Measurements from ENCODE around the gene CNTN1.

The CNTN1 gene

DNA sequence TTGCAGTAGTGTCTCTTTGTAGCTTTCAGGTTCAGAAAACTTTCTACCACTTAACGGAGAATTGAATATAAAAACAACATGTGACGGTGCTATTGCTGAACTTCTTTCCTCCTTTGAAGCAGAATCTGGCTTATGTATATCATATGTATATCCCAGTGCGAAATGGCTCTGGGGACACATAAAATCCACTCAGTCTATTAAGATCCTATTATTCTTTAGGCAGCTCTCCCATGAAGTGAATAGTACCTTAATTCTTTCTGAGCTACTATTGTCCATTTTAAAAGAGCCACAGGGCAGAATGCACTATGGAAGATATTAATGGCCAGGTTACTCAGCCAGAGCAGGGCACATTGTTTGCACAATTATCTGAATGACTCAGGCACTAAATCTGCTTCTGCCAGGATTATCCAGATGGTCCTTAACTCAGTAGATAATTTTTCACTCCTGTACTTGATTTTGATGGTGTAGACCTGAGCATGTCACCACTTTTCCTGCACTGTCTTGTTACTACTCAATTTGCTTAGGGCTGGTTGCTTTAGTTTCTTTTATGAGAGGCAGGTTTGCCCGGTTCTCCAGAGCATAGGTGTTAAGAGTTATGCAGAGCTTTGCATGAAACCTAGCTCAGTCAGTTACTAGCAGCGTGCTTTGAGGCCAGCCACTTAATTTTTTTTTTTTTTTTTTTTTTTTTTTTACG lies 5.5 kb downstream of the CNTN1 start:
- H3K27ac ChIP-seq = no peak overlapping the region
- TF ChIP-seq, protein P1, sequence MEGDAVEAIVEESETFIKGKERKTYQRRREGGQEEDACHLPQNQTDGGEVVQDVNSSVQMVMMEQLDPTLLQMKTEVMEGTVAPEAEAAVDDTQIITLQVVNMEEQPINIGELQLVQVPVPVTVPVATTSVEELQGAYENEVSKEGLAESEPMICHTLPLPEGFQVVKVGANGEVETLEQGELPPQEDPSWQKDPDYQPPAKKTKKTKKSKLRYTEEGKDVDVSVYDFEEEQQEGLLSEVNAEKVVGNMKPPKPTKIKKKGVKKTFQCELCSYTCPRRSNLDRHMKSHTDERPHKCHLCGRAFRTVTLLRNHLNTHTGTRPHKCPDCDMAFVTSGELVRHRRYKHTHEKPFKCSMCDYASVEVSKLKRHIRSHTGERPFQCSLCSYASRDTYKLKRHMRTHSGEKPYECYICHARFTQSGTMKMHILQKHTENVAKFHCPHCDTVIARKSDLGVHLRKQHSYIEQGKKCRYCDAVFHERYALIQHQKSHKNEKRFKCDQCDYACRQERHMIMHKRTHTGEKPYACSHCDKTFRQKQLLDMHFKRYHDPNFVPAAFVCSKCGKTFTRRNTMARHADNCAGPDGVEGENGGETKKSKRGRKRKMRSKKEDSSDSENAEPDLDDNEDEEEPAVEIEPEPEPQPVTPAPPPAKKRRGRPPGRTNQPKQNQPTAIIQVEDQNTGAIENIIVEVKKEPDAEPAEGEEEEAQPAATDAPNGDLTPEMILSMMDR (conservative IDR thresholded peaks at IDR 0.05) = no peak

DNA sequence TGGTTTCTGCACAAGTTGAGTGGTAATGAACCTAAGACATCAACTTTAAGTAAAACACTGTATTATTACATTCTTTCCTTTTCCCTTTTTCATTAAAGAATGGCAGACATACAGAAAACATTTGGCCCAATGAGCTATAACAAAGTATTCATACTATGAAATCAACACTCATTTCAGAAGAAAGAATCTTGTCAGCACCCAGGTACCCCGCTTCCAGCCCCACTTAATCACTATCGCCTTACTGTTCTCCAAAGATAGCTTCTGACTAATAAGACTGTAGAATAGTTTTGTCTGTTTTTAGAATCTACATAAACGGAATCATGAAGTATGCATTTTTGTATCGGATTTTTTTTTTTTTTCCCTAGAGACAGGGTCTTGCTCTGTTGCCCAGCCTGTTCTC lies 9.5 kb downstream of the CNTN1 start:
- TF ChIP-seq, protein P1 (conservative IDR thresholded peaks at IDR 0.05) = no peak
- H3K27ac ChIP-seq = no peak overlapping the region

DNA sequence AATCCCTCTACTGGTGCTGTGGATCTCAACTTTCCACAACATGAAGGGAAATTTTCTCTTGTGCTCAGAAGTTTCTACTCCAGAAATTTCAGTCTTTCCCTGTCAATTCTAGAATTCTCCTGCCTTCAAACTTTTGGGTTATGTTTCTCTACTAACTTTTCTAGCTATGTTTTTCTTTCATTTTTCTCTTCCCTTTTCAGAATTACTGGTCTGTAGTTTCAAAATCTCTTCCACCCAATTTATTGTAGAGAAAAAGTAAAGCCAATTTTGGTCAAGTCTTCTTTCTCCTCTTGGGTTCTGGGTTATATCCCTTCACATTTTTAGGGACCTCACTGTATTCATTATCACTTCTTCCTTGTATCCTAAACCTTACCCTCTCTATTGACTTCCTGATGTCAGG lies 18.9 kb downstream of the CNTN1 start:
- H3K27ac ChIP-seq = no peak overlapping the region
- TF ChIP-seq, protein P1 (conservative IDR thresholded peaks at IDR 0.05) = no peak

DNA sequence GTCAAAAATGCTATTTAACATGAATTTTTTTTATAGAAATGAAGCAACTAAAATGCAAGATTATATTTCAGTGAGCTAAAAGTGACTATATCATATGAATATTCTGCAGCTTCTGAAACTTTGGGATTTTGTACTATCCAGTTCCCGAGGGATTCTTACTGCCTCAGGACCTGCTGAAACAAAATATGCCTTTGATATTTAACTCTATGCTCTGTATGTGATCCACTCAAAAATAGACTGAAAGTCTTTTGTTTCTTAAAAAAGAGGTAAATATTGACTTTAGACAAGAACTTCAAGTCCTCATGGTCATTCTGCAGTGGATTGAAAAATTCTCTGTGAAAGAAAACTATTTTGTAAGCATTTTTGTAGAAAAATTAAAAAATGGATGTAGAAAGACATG lies 22.4 kb downstream of the CNTN1 start:
- TF ChIP-seq, protein P1 (conservative IDR thresholded peaks at IDR 0.05) = no peak

DNA sequence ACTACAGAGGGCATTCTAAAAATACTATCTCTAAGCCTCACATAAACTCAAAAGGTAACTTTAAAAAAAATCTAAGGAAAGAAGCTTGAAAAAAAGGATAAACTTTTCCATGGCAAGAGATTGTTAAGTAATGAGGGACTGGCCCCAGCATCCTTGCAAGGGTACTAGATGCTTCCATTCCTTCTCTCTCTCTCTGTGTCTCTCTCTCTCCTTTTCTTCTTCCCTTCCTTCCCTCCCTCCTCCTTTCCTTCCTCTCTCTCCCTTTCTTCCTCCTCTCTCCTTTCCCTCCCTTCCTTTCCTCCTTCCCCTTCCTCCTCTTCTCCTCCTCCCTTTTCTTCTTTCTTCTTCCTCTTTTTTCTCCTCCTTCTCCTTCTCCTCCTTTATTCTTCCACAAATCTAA lies 23.8 kb downstream of the CNTN1 start:
- TF ChIP-seq, protein P1 (conservative IDR thresholded peaks at IDR 0.05) = no peak
- H3K27ac ChIP-seq = no peak overlapping the region

More for the DNA sequence above, 22.4 kb downstream of the CNTN1 start:
- no peak overlapping the region for H3K27ac ChIP-seq

DNA sequence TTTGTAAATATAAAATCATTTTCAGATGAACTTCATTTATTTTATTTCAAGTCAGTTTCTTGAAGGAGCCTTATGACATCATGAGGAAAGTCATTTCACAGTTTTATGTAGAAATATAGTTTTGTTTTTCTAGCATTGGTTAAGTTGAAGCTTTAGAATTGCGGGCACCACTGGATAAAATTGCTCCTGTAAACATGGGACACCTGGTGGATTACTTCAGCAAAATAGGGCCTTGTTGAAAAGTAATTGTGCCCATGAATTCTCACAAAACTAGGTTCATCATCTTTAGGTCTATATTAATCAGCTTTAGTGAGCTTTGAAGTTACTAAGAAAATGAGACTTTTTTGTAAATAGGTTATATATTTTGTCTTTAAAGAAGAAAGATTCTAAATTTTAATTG lies 25.3 kb downstream of the CNTN1 start:
- no peak overlapping the region for H3K27ac ChIP-seq
- TF ChIP-seq, protein P1 (conservative IDR thresholded peaks at IDR 0.05) = no peak

DNA sequence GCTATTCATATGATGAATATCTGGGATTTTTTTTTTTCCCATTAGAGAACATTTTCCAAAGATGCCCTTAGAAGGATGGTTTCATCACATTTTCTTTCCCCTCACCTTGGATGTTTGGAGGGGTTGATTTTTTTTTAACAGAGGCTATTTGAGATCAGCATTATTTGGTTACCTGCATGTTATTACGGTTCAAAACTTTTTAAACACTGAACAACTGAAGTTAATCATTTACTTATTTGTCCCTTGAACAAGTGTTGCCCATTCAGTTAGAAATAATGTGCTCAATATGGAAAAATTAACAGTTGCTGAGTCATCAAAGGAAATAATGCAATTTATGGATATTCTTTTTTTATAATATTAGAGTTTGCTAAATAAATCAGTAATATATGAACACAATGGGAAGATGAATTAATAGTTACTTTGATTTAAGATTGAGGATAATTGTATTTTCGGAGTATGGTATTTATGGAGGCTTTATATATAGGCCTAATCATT lies 26.7 kb downstream of the CNTN1 start:
- TF ChIP-seq, protein P1 (conservative IDR thresholded peaks at IDR 0.05) = no peak
- H3K27ac ChIP-seq = no peak overlapping the region

Measured in VCaP (cell line).